HepG2 (cell line): ENCODE measurements around the gene OTOG.

Experiments
- CCAR2 ChIP-seq: fragments of 200-400 bp; formaldehyde crosslinking; optimal IDR thresholded peaks from 2 replicates; pipeline ENCODE3; 2018; ENCODE audit warnings: low read depth, mild to moderate bottlenecking, low read length, moderate library complexity
- CTCF ChIP-seq: sonication (generic); formaldehyde crosslinking; IDR thresholded peaks from 2 replicates; pipeline ENCODE4 v1.5.0; 2020; ENCODE audit warnings: mild to moderate bottlenecking, missing genetic modification reagents, moderate library complexity
- DNMT1 ChIP-seq: sonication (generic); formaldehyde crosslinking; IDR thresholded peaks from 2 replicates; pipeline ENCODE4 v1.5.1; 2020; ENCODE audit warnings: mild to moderate bottlenecking, missing genetic modification reagents
- GATA4 ChIP-seq: sonication (generic); IDR thresholded peaks from 2 replicates; pipeline ENCODE4 v1.6.1; 2016; ENCODE audit warnings: antibody characterized with exemption, low read depth, borderline replicate concordance
- JUNB ChIP-seq: sonication (generic); formaldehyde crosslinking; IDR thresholded peaks from 2 replicates; pipeline ENCODE4 v1.8.0; 2022; ENCODE audit warnings: missing genetic modification reagents, mild to moderate bottlenecking, borderline replicate concordance
- MEIS1 ChIP-seq: sonication (generic); formaldehyde crosslinking; IDR thresholded peaks from 2 replicates; pipeline ENCODE4 v1.9.0; 2021; ENCODE audit warnings: mild to moderate bottlenecking, missing genetic modification reagents, moderate library complexity, borderline replicate concordance
- RBAK ChIP-seq: sonication (generic); formaldehyde crosslinking; IDR thresholded peaks from 2 replicates; pipeline ENCODE4 v1.5.1; 2020; ENCODE audit warnings: mild to moderate bottlenecking, missing genetic modification reagents
- SP1 ChIP-seq, 2 experiments: fragments of 450-650 bp in 1 of 2; sonication (generic) in 1 of 2; formaldehyde crosslinking in 1 of 2; IDR thresholded peaks; 2 replicates each; pipeline versions ENCODE4 v1.4.0 to v1.6.1; 2016 to 2020; ENCODE audit warnings: missing genetic modification reagents in 1 of 2
- TAF1 ChIP-seq: sonication (generic); formaldehyde crosslinking; IDR thresholded peaks from 2 replicates; pipeline ENCODE4 v1.4.0; 2020; ENCODE audit warnings: missing genetic modification reagents
- TCF12 ChIP-seq, 2 experiments: fragments of 450-650 bp in 1 of 2; sonication (generic) in 1 of 2; formaldehyde crosslinking in 1 of 2; IDR thresholded peaks; 2 replicates each; pipeline versions ENCODE4 v1.6.1 to v1.8.0; 2017 to 2022; ENCODE audit warnings: antibody characterized with exemption in 1 of 2, mild to moderate bottlenecking in 1 of 2, missing genetic modification reagents in 1 of 2, moderate library complexity in 1 of 2
- ZNF12 ChIP-seq: sonication (generic); formaldehyde crosslinking; IDR thresholded peaks from 2 replicates; pipeline ENCODE4 v1.5.0; 2020; ENCODE audit warnings: missing genetic modification reagents
- ZNF354B ChIP-seq: sonication (generic); formaldehyde crosslinking; IDR thresholded peaks from 2 replicates; pipeline ENCODE4 v1.8.0; 2022; ENCODE audit warnings: mild to moderate bottlenecking, missing genetic modification reagents

- TF ChIP-seq RBAK (no peak), ZNF354B (CRISPR knock-in tag) (no peak), SP1 (IDR thresholded peaks at IDR 0.05) (no peak), SP1 (CRISPR knock-in tag; IDR thresholded peaks at IDR 0.05) (no peak), ZNF12 (no peak), JUNB (CRISPR knock-in tag) (no peak), CTCF (CRISPR knock-in tag) (no peak), TAF1 (CRISPR knock-in tag) (no peak), DNMT1 (CRISPR knock-in tag) (no peak), TCF12 (IDR thresholded peaks at IDR 0.05) (no peak), TCF12 (CRISPR knock-in tag; IDR thresholded peaks at IDR 0.05) (no peak), GATA4 (no peak), MEIS1 (CRISPR knock-in tag) (no peak), CCAR2 (no peak)
Observed at GRCh38 chr11:17498058-17498457, 49.0 kb upstream of the OTOG start.
